ENCODE measurements around the gene PAM16.
A peak's percentile ranks its signal among the peaks of the same experiment; 100 is the strongest.

The PAM16 gene

GRCh38 chr16:4370570-4371356 is 19.6 kb upstream of the PAM16 start:
- DNase-seq = no peak

GRCh38 chr16:4370151-4370550 is 19.0 kb upstream of the PAM16 start:
- DNase-seq = no peak

- DNase-seq = no peak
These were observed 18.0 kb upstream of the PAM16 start for GRCh38 chr16:4369007-4369733.

GRCh38 chr16:4367393-4367856 is 16.3 kb upstream of the PAM16 start:
- no peak for DNase-seq

- DNase-seq = no peak
These were observed 14.9 kb upstream of the PAM16 start for GRCh38 chr16:4366016-4366415.

GRCh38 chr16:4365615-4366014 is 14.5 kb upstream of the PAM16 start:
- DNase-seq = no peak

GRCh38 chr16:4365014-4365406 is 13.9 kb upstream of the PAM16 start:
- DNase-seq = no peak

- no peak for DNase-seq
These were observed 13.3 kb upstream of the PAM16 start for GRCh38 chr16:4364196-4365013.

- DNase-seq = no peak
These were observed 11.5 kb upstream of the PAM16 start for GRCh38 chr16:4362476-4363135.

GRCh38 chr16:4361944-4362311 is 10.8 kb upstream of the PAM16 start:
- DNase-seq = no peak

- DNase-seq = no peak
These were observed 10.2 kb upstream of the PAM16 start for GRCh38 chr16:4361033-4361943.

GRCh38 chr16:4360538-4361021 is 9.5 kb upstream of the PAM16 start:
- DNase-seq = no peak

GRCh38 chr16:4359914-4360313 is 8.8 kb upstream of the PAM16 start:
- DNase-seq = no peak

- peak; percentile 14 for DNase-seq
These were observed 7.9 kb upstream of the PAM16 start for GRCh38 chr16:4358831-4359561.

- DNase-seq = no peak
These were observed 7.1 kb upstream of the PAM16 start for GRCh38 chr16:4358236-4358635.

- no peak for DNase-seq
These were observed 5.7 kb upstream of the PAM16 start for GRCh38 chr16:4356820-4357219.

GRCh38 chr16:4354512-4355409 is 3.6 kb upstream of the PAM16 start:
- no peak for DNase-seq

GRCh38 chr16:4353675-4354074 is 2.6 kb upstream of the PAM16 start:
- DNase-seq = no peak

- DNase-seq = no peak
These were observed 1.7 kb upstream of the PAM16 start for GRCh38 chr16:4352843-4353242.

GRCh38 chr16:4351880-4352279 is 759 bp upstream of the PAM16 start:
- no peak for DNase-seq

Data from NCI-H345 (cell line).